GM18505 (cell line): ENCODE data around the gene STXBP5.
"Not testable (repeated sequence)": the region's sequence is repeated elsewhere in the genome, so short reads cannot be mapped to it uniquely, and the experiment has no call there.

Experiments
- ATAC-seq: cut with Tn5 transposase; IDR thresholded peaks from one replicate; pipeline ENCODE4 v1.9.1; 2021; ENCODE audit not compliant: unreplicated experiment
- POLR2A ChIP-seq: IDR thresholded peaks from 4 replicates; pipeline ENCODE4 v1.6.1; 2011; ENCODE audit warnings: borderline replicate concordance; ENCODE audit not compliant: insufficient read depth, insufficient read length; ENCODE audit errors: extremely low read depth

The STXBP5 gene

DNA sequence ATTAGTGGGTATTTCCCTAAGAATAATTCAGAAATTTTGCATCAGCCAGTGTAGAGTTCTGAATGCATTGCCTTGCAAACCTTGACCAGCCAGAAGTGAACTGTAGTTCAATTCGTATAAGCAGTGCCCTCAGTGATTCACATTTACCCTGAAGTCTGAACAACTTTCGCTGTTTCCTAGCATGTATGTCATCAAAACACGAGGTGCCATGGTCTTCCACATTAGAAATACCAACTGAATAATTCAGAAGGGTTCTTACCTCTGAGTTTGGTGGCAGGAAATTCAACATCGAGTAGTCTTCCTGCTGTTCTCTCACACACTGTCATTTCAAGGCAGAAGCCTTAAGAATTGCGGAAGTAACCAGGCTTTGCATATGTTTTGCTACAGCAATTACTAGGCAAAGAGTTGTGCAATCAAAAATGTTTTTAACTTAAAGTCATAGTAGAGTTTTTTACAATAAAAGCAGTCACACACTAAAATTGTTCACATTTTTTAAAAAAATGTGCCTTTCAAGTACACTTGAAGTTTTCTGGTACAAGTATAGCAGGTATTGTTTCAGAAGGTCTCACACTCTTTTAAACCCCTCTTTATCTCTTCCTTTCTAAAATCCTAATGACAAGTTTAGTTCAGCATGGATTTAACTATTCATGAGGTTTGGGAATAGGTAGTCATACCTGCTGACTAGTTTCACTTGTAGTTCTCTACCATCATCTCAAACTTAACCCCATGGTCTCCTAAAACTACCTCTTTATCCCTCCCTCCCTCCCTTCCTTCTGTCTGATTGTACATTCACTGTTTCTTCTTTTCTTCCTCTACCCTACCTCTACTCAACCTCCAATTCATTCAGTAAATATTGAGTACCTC, 118.3 kb downstream of the STXBP5 start:
- peak; percentile 99 for ATAC-seq
- peak; percentile 53 for TF ChIP-seq POLR2A

- no peak for ATAC-seq
- no peak for TF ChIP-seq POLR2A
Observed at GRCh38 chr6:147325557-147325956, 121.3 kb downstream of the STXBP5 start.

DNA sequence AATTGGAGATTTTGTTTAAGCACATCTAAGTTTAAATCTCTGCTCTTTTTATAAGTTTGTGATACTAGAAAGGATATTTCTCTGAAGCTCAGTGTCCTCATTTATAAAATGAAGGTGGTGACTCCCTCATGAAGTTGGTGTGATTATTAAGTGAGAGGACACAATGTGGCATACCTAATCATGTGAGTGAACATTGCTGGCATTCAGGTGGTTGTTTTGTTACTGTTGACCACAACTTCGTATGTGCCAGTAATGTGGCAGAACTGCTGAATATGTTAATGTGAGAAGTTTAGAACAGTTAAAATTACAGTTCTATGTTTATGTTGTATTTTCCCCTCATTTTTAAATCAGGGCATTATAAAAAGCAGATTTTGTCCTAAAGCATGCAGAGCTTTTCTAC, 127.2 kb downstream of the STXBP5 start:
- no peak for ATAC-seq
- no peak for TF ChIP-seq POLR2A

GRCh38 chr6:147337921-147338320, 133.7 kb downstream of the STXBP5 start:
- TF ChIP-seq POLR2A = no peak

GRCh38 chr6:147341486-147341885, 137.3 kb downstream of the STXBP5 start:
- TF ChIP-seq POLR2A = no peak
- ATAC-seq = no peak

More at GRCh38 chr6:147337921-147338320, 133.7 kb downstream of the STXBP5 start:
- no peak for ATAC-seq

DNA sequence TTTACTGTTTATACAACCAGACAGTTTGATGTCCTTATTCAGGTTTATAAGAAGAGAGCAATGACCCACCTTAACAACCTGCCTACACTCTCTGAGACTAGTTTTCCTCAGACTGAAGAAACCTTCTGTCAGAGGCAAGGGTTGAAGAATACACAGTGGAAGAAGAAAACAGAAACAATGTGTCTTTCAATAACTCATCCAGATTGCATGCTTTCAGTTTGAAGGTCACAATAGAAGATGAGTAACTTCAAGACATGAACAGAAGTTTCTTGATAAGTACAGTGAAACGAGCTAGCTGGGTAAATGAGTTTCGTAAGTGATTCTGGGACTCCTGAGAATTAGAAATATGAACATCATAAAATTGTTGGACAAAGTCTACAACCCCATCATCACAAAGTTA, 141.7 kb downstream of the STXBP5 start:
- no peak for TF ChIP-seq POLR2A

GRCh38 chr6:147347179-147347881, 143.1 kb downstream of the STXBP5 start:
- ATAC-seq = no peak
- TF ChIP-seq POLR2A = no peak

More for the DNA sequence above, 141.7 kb downstream of the STXBP5 start:
- no peak for ATAC-seq

GRCh38 chr6:147347882-147348575, 143.8 kb downstream of the STXBP5 start:
- ATAC-seq = no peak
- TF ChIP-seq POLR2A = no peak

DNA sequence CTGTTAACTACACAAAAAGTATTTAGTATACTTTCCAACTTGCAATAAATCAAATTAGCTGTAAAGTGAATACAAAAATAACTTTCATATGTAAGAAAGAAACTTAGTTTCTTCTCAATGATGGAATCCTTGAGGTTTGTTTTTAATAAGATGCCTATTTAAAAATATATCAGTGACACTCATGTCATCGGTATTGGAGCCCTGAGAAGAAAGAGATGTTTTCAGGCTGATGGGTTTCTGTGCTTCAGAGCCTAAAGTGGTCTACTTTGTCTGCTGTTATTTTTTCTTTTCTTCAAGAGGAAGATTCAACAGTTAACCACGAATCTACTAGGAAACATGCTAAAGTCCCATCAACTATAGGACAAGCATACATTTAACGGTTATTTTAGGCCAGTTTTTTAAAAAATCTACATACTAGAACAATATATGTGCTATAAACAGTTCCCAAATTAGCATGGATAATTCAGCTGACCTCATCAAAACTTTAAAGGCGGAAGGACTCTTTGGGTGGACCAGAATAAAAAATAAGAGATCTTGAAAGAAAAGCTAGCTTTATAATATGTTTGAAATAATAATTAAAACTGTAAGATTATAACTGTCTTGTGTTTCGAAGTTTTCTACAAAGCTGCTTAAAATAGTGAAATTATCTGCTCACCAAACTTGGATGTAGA, 157.2 kb downstream of the STXBP5 start:
- no peak for ATAC-seq
- no peak for TF ChIP-seq POLR2A

DNA sequence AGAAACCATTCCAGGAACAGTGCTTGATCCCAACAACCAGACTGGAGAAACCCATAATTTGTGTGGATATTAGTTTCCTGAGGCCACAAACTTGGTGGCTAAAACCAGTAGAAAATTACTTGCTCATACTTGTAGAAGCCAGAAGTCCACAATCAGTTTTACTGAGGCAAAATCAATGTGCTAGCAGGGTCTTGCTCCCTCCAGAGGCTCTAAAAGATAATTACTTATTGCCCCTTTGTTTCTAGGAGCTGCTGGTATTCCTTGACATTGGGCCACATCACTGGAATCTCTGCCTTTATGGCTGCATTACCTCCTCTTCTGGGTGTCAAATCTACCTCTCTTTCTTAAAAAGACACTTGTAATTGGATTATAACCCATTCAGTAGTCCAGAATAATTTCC, 162.1 kb downstream of the STXBP5 start:
- no peak for TF ChIP-seq POLR2A
- no peak for ATAC-seq

DNA sequence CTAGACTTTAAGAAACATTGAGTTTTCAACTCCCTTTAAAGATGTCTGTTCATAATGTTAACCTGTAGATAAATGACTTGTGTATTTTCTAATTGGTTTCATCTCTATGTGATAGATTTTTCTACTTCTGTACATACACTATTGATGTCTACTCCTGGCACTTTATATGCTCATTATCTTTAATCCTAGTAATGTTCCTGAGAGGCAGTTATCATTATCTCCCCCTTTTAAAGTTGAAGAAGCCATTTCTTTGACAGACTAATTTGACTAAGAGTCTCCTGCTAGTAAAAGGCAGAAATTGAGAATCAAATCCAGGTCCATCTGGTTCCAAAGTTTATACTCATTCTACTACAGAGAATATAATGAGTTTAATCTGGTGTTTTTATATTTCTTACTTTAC, 167.1 kb downstream of the STXBP5 start:
- no peak for ATAC-seq
- no peak for TF ChIP-seq POLR2A

GRCh38 chr6:147372806-147373205, 168.6 kb downstream of the STXBP5 start:
- TF ChIP-seq POLR2A = no peak
- ATAC-seq = no peak

- ATAC-seq = no peak
- TF ChIP-seq POLR2A = no peak
Observed at GRCh38 chr6:147378819-147379218, 174.6 kb downstream of the STXBP5 start.

- not testable (repeated sequence) for ATAC-seq
Observed at GRCh38 chr6:147380841-147381240, 176.6 kb downstream of the STXBP5 start.

- no peak for TF ChIP-seq POLR2A
- ATAC-seq = no peak
Observed at GRCh38 chr6:147381712-147382111, 177.5 kb downstream of the STXBP5 start.
